Measurements from ENCODE around the gene AVPR2.
A peak's percentile ranks its signal among the peaks of the same experiment; 100 is the strongest.

Gene AVPR2

GRCh38 chrX:153886915-153887314, 17.6 kb upstream of the AVPR2 start:
- DNase-seq, result no peak

DNA sequence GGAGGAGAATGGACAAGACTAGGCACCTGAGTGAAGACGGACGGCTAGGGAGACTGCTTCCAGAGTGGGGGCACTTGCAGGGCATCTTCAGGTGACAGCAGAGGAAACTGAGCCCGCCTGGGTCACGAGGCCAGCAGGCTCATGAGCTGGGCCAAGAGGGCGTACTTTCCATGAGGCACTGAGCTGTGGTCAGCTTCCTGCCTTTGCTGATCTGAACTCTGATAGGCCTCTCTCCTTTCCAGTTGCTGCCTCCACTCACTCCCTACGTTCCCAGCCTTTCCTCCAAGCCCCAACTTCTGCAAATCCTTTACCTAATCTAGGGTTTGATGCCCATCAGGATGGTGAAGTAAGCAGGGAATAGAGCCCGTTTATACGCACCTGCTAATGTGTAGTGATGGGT, 17.1 kb upstream of the AVPR2 start:
- DNase-seq, result no peak

DNA sequence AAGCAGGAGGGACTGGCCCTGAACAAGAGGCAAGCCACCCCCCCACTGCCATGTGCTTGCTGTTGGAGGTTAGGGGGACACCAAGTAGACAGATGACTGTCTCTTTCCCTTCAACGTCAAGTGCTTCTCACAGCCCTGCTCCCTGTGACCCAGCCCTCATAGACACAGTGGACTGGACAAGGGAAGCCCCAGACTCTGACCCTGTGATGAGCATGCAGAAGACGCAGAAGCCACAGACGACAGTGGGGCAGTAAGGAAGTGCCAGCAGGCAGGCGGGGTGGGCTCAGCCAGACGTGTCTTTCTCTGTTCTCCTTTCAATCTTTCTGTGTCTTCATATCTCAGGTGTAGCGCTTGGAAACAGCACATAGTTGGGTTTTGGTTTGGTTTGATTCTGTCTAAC, 16.1 kb upstream of the AVPR2 start:
- DNase-seq, result no peak

GRCh38 chrX:153889123-153889522, 15.3 kb upstream of the AVPR2 start:
- DNase-seq, result no peak

GRCh38 chrX:153897899-153898298, 6.6 kb upstream of the AVPR2 start:
- no peak for DNase-seq

DNA sequence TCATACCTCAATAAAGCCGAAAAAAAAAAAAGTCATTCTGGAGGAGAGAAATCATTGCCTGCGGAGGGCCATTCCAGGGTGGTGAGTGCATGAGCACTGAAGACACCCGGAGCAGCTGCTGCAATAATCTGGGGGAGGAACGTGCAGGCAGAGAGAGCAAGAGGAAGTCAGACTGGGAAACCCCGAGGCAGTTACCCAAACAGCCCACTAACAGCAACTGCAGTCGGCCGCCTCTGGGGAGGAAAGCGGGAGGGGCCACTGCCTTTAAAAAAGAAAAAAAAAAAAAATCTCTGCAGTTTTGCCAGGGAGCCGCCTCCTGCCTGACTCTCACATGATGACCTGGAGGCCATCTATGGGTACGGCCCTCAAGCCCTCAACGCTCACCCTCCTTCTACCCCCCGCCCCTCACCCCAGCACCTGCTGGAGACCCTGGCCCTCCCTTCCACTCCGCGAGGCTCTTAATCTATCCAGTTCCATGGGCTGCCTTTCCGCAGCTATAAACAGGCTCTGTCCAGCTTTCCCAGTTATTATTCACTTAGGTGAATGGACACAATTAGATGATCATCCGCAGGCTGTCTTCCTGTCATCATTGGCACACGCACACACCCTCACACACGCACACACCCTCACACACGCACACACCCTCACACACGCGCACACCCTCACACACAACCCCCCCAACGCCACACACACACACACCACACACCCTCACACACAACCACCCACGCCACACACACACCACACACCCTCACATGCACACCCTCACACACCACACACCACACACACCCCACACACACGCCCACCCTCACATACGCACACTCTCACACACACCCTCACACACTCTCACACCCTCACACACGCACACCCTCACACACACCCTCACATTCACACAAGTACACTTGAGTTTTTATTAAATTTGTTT, 3.4 kb upstream of the AVPR2 start:
- DNase-seq, result peak; percentile 79 to 90

- no peak for DNase-seq
These were observed 2.7 kb upstream of the AVPR2 start for GRCh38 chrX:153901753-153902140.

DNA sequence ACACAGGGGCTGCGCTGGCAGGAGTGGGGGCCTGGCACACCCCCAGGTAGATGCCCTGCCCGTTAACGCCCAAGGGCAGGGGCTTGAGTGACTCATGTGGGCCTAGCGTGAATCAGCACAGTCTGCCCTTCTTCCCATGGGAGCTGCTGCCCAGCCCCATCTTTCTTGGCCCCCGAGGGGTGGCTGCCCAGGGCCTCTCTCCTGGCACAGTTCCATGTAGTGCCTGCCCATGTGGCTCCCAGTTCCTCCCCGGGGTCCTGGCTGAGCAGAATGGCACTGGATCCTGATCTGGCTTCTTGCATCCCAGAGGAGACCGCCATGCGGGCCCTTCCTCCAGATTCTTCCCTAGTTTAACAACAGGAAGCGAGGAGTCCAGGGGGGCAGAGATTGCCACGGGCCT, 2.1 kb upstream of the AVPR2 start:
- DNase-seq, result no peak

DNA sequence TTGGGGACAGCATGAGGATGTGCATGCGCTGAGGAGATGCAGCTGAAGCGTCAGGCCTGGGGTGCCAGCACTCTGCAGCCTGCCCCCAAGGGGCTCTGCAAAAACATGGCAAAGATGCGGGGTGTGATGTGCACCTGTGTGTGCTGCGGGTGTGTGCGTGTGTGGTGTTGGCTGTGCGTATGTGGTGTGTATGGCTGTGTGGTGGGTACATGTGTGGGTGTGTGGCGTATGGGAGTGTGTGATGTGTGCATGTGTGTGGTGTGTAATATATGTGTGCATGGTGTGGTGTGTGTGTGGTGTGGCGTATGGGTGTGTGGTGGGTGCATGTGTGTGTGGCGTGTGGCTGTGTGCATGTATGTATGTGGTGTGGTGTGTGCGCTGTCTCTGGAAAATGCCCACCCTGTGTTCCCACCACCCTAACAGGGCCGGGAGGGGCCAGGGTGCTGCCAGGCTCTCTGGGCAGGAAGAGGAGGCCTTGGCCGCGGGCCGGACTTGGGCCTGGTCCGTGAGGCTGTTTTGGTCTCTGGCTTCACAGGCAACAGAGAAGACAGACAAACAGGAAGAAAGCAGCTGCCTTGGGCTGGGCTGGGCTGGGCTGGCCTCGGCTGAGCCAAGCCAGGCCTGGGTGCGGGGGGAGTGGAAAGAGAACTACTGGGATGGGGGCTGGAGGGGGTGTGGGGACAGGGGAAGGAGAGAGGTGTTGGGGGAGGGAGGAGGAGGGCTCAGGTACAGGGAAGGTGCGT, 1.1 kb upstream of the AVPR2 start:
- DNase-seq, result peak in 1 of 2 donors; percentile 18

- no peak for DNase-seq
These were observed 1.1 kb downstream of the AVPR2 start for GRCh38 chrX:153905481-153906095.

- DNase-seq, result no peak
These were observed 1.8 kb downstream of the AVPR2 start for GRCh38 chrX:153906126-153906917.

- no peak for DNase-seq
These were observed 3.0 kb downstream of the AVPR2 start for GRCh38 chrX:153907456-153907855.

- no peak for DNase-seq
These were observed 3.9 kb downstream of the AVPR2 start for GRCh38 chrX:153908219-153908860.

- no peak for DNase-seq
These were observed 4.8 kb downstream of the AVPR2 start for GRCh38 chrX:153909024-153909979.

GRCh38 chrX:153909980-153910360, 5.5 kb downstream of the AVPR2 start:
- DNase-seq, result no peak

DNA sequence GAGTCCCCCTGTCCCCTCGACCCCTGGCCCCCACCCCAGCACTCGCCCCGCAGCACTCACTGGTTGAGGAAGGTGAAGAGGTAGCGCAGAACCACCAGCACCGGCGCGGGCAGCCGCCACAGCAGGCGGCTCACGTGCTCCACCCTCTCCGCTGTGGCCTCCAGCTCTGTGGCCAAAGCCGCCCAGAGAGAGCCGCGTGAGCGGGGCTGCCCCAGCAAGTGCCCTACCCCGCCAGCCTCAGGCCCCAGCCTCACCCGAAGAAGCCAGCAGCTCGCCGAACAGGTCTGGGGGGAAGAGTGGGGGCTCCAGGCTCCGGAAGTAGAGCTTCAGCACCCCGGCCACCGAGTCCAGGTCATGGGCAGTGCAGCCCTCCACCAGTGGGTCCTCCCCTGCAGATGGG, 6.0 kb downstream of the AVPR2 start:
- DNase-seq, result no peak

GRCh38 chrX:153911798-153912197, 7.3 kb downstream of the AVPR2 start:
- no peak for DNase-seq

- DNase-seq, result no peak
These were observed 8.7 kb downstream of the AVPR2 start for GRCh38 chrX:153913211-153913610.

- DNase-seq, result no peak
These were observed 9.2 kb downstream of the AVPR2 start for GRCh38 chrX:153913701-153914100.

GRCh38 chrX:153917869-153918268, 13.4 kb downstream of the AVPR2 start:
- DNase-seq, result no peak

DNA sequence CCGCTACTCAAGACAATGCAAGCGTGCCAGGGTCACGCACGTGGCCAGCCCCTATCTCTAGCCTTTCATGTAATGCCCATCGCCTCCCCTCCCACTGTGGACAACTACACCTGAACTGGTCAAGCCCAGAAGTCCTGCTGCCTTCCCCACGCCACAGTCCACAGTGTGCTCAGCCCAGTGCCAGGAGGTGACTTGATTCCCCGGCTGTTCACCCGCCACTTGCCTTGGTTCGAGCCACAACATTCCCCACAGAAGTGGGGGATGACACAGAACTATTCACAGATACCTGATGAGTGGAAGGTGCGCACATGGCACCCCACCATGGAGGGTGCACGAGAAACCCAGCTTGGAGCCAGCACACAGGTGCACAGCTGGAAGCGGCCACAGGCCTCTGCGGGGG, 14.8 kb downstream of the AVPR2 start:
- no peak for DNase-seq
